ENCODE data around the gene TTC28. TPM values are rescaled to one million over a fixed set of nuclear protein-coding genes. Genes with fewer than 3 reads are reported as not detected.

Gene TTC28
- total and polyA plus RNA-seq, 8 donors: 31.1 to 44.2 (median 41.4) TPM

DNA sequence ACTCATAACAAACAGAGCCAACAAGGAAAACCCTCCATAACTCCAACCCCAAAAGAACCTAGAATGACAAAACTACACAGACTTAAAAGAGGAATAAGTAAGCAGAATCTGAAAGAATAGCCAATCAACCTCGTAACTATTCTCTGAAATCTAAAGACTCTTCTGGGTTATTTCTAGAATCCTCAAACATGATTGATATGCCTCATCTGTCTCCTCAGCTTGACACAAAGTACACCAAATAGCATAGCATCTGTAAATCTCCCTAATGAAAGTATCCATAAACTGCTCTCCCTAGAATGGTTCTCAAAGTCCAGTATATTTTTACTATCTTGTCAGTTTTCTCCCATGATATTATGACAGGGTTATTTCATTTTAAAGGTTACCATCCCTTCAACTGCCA lies 195.0 kb downstream of the TTC28 start:
- no peaks in the 10 kb centered on the region for H3K27me3 ChIP-seq
- no peaks in the 10 kb centered on the region for H3K9me3 ChIP-seq
- H3K4me3 ChIP-seq: no peak overlapping the region
- no peak overlapping the region for H3K27ac ChIP-seq
- TF ChIP-seq, protein P1, sequence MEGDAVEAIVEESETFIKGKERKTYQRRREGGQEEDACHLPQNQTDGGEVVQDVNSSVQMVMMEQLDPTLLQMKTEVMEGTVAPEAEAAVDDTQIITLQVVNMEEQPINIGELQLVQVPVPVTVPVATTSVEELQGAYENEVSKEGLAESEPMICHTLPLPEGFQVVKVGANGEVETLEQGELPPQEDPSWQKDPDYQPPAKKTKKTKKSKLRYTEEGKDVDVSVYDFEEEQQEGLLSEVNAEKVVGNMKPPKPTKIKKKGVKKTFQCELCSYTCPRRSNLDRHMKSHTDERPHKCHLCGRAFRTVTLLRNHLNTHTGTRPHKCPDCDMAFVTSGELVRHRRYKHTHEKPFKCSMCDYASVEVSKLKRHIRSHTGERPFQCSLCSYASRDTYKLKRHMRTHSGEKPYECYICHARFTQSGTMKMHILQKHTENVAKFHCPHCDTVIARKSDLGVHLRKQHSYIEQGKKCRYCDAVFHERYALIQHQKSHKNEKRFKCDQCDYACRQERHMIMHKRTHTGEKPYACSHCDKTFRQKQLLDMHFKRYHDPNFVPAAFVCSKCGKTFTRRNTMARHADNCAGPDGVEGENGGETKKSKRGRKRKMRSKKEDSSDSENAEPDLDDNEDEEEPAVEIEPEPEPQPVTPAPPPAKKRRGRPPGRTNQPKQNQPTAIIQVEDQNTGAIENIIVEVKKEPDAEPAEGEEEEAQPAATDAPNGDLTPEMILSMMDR (IDR thresholded peaks at IDR 0.05): no peak
- H3K36me3 ChIP-seq: no peaks in the 10 kb centered on the region
- intact Hi-C loops (cut with DNase I): no loop called here
- ATAC-seq (no peak), DNase-seq (no peak)
- H3K4me1 ChIP-seq: no peaks in the 10 kb centered on the region

DNA sequence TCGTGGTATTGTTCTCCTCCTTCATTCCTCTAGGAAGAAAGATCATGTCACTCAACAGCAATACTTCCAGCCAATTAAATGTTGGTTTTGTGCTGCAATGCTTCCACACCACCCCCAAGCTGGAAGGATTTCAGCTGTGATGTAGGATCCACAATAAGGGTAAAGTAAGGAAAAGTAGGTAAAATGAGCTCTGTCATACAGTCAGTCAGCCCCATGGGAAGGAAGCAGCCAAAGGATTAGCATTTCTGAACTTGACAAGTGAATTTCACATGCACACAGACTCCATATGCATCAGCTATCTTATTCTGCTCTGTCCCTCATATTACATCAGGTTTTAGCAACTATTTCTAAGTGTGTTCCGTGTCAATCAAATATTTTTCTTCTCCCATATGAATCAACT lies 197.9 kb downstream of the TTC28 start:
- TF ChIP-seq, protein P1 (IDR thresholded peaks at IDR 0.05): no peak

DNA sequence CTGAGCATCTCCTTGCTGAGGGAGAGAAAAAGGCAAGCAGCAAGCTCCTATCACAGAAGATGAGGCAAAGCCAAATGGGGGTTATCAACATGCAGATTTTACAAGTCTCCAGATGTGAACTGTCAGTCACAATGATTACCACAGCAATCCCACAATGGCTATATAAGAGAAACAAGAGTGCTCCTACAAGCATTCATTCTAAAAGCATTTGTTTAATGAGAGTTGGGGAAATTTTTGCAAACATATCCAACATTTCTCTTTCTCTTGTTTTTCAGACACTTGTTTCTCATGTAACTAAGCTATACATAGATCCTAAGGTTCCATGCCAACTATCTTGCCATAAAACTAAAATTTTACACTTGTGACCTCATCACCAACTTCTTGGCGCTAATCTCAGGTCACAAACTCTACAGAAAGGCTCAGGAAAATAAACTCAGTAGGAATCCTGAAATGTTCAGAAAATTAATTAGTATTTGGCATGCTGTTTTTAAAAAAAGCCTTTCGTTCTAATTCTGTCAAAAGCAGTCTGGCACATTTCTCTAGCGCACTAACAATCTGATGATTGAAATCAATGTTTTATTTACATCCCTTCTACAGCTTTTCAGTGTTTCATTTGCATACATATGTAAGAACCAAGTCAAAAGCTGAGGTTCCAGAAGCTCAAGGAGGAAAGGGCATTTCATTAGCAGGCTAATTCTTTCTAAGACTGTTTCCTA lies 199.5 kb downstream of the TTC28 start:
- no peaks in the 10 kb centered on the region for H3K36me3 ChIP-seq
- intact Hi-C loops (cut with DNase I): no loop called here
- TF ChIP-seq, protein P1 (IDR thresholded peaks at IDR 0.05): no peak
- no peaks in the 10 kb centered on the region for H3K4me1 ChIP-seq
- no peaks in the 10 kb centered on the region for H3K27me3 ChIP-seq
- no peak overlapping the region for H3K27ac ChIP-seq
- DNase-seq: peak in 2 of 4 donors; percentile 52 to 72
- no peak for ATAC-seq
- H3K4me3 ChIP-seq: no peak overlapping the region
- H3K9me3 ChIP-seq: no peaks in the 10 kb centered on the region

More for the DNA sequence above, 197.9 kb downstream of the TTC28 start:
- intact Hi-C loops (cut with DNase I): no loop called here
- H3K36me3 ChIP-seq: no peaks in the 10 kb centered on the region
- no peaks in the 10 kb centered on the region for H3K4me1 ChIP-seq
- H3K27ac ChIP-seq: no peak overlapping the region
- DNase-seq (no peak), ATAC-seq (no peak)
- H3K9me3 ChIP-seq: no peaks in the 10 kb centered on the region
- H3K27me3 ChIP-seq: no peaks in the 10 kb centered on the region
- no peak overlapping the region for H3K4me3 ChIP-seq

DNA sequence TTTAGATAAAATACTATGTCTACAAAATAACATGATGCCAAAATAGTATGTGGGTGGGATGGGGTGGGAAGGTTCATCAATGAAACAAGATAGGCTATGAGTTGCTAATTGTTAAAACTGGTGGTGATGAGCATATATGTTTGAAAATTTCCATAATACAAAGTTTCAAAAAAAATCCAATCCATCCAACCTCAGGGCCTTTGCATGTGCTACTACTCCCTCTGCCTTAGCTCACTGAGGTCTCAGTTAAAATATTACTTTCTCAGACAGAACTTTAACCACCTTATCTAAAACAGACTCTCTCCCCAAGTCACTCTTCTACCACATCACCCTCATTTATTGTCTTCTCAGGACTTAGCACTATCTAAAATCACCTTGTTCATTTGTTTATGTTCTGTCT lies 201.1 kb downstream of the TTC28 start:
- DNase-seq: no peak
- ATAC-seq: no peak
- no peaks in the 10 kb centered on the region for H3K36me3 ChIP-seq
- TF ChIP-seq, protein P1 (IDR thresholded peaks at IDR 0.05): no peak
- H3K27ac ChIP-seq: no peak overlapping the region
- H3K4me3 ChIP-seq: no peak overlapping the region
- H3K9me3 ChIP-seq: no peaks in the 10 kb centered on the region
- no peaks in the 10 kb centered on the region for H3K4me1 ChIP-seq
- H3K27me3 ChIP-seq: no peaks in the 10 kb centered on the region
- intact Hi-C loops (cut with DNase I): no loop called here

DNA sequence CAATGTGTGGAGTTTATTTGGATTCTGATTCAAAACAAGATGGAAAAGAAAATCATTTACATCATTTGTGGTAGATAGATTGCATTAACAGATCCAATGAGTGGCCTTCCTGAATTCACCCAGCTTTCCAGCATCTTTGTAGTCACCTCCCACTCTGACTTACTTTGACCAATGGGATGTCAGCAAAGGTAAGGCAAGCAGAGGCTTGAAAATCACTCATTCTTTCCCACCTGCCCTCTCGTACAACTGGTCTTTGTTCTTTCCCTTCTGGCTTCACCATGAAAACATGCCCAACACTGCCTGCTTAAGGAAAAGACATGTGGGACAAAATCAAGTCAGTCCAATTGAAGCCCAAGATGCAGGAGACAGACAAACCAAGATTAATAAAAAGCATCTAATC lies 202.1 kb downstream of the TTC28 start:
- Histone ChIP-seq H3K9me3 (no peaks in the 10 kb centered on the region), H3K27me3 (no peaks in the 10 kb centered on the region), H3K4me3 (no peak overlapping the region), H3K4me1 (no peaks in the 10 kb centered on the region), H3K27ac (no peak overlapping the region), H3K36me3 (no peaks in the 10 kb centered on the region)
- no peak for ATAC-seq
- intact Hi-C loops (cut with DNase I): no loop called here
- no peak for DNase-seq
- TF ChIP-seq, protein P1 (IDR thresholded peaks at IDR 0.05): no peak

Measured in left lung (tissue), 10 donors.